ENCODE measurements around the gene SPA17. TPM values are rescaled to one million over a fixed set of nuclear protein-coding genes. Genes with fewer than 3 reads are reported as not detected.

The SPA17 gene
- total RNA-seq (ENCODE audit: low replicate concordance), result 7.8 and 10.1 TPM in 2 replicates

GRCh38 chr11:124673333-124674167 lies at the start of gene SPA17, which contains the start of gene SIAE:
Gene SPA17, plus strand, starts transcription at chr11:124673904. Its CDS starts 1,361 bp downstream, at chr11:124675265.
Gene SIAE, minus strand, starts transcription at chr11:124673739. Its CDS starts 31 bp downstream, at chr11:124673708.

GRCh38 chr11:124739479-124740276 lies 66.0 kb downstream of the SPA17 start, which contains the start of gene NRGN:
Gene NRGN, plus strand, starts transcription at chr11:124739942. Its CDS starts 143 bp downstream, at chr11:124740085.

Other genes with a start within 250 kb of the SPA17 start
- gene OR8B4, start 249.0 kb upstream of the SPA17 start, total RNA-seq (ENCODE audit: low replicate concordance), result not detected in 2 replicates
- not detected in 2 replicates for gene OR8B8, start 228.2 kb upstream of the SPA17 start, total RNA-seq (ENCODE audit: low replicate concordance)
- gene OR8B12, start 130.2 kb upstream of the SPA17 start, total RNA-seq (ENCODE audit: low replicate concordance), result not detected in 2 replicates
- gene OR8A1, start 103.9 kb upstream of the SPA17 start, total RNA-seq (ENCODE audit: low replicate concordance), result not detected in 2 replicates
- not detected in 2 replicates for gene PANX3, start 62.5 kb upstream of the SPA17 start, total RNA-seq (ENCODE audit: low replicate concordance)
- gene TBRG1, start 51.0 kb upstream of the SPA17 start, total RNA-seq (ENCODE audit: low replicate concordance), result 14.5 and 18.3 TPM in 2 replicates
- gene SIAE, start 165 bp upstream of the SPA17 start, total RNA-seq (ENCODE audit: low replicate concordance), result 12.5 and 20.1 TPM in 2 replicates
- gene NRGN, start 66.0 kb downstream of the SPA17 start, total RNA-seq (ENCODE audit: low replicate concordance), result 0.30 and 0.47 TPM in 2 replicates
- gene VSIG2, start 78.4 kb downstream of the SPA17 start, total RNA-seq (ENCODE audit: low replicate concordance), result not detected in 2 replicates
- 0.23 and 3.8 TPM in 2 replicates for gene ESAM, start 88.4 kb downstream of the SPA17 start, total RNA-seq (ENCODE audit: low replicate concordance)
- gene MSANTD2, start 126.5 kb downstream of the SPA17 start, total RNA-seq (ENCODE audit: low replicate concordance), result 2.9 and 6.5 TPM in 2 replicates
- gene ROBO3, start 191.5 kb downstream of the SPA17 start, total RNA-seq (ENCODE audit: low replicate concordance), result 2.9 and 19.0 TPM in 2 replicates
- gene ROBO4, start 224.0 kb downstream of the SPA17 start, total RNA-seq (ENCODE audit: low replicate concordance), result 0.35 and 0.53 TPM in 2 replicates
- 0.08 TPM in 1 of 2 replicates, not detected in the other for gene HEPN1, start 245.3 kb downstream of the SPA17 start, total RNA-seq (ENCODE audit: low replicate concordance)